GM18870 (cell line): ENCODE data around the gene SDK2.
"Not testable (repeated sequence)": the region's sequence is repeated elsewhere in the genome, so short reads cannot be mapped to it uniquely, and the experiment has no call there.

Experiments used
- ATAC-seq: cut with Tn5 transposase; IDR thresholded peaks from one replicate; pipeline ENCODE4 v1.9.1; 2021; ENCODE audit warnings: moderate library complexity; ENCODE audit not compliant: unreplicated experiment

Gene SDK2

GRCh38 chr17:73379826-73380225, 264.4 kb downstream of the SDK2 start:
- ATAC-seq, result no peak

- ATAC-seq, result no peak
Observed at GRCh38 chr17:73378974-73379470, 265.2 kb downstream of the SDK2 start.

GRCh38 chr17:73376636-73377035, 267.6 kb downstream of the SDK2 start:
- ATAC-seq, result no peak

- no peak for ATAC-seq
Observed at GRCh38 chr17:73376152-73376551, 268.1 kb downstream of the SDK2 start.

- no peak for ATAC-seq
Observed at GRCh38 chr17:73371836-73372235, 272.4 kb downstream of the SDK2 start.

GRCh38 chr17:73371285-73371684, 273.0 kb downstream of the SDK2 start:
- no peak for ATAC-seq

- ATAC-seq, result not testable (repeated sequence)
Observed at GRCh38 chr17:73369817-73370490, 274.3 kb downstream of the SDK2 start.

GRCh38 chr17:73369111-73369521, 275.1 kb downstream of the SDK2 start:
- no peak for ATAC-seq

GRCh38 chr17:73368085-73368631, 276.1 kb downstream of the SDK2 start:
- no peak for ATAC-seq

GRCh38 chr17:73365906-73366623, 278.2 kb downstream of the SDK2 start:
- ATAC-seq, result no peak

- no peak for ATAC-seq
Observed at GRCh38 chr17:73365301-73365874, 278.9 kb downstream of the SDK2 start.

- no peak for ATAC-seq
Observed at GRCh38 chr17:73364155-73364522, 280.1 kb downstream of the SDK2 start.

- no peak for ATAC-seq
Observed at GRCh38 chr17:73363442-73364154, 280.6 kb downstream of the SDK2 start.

GRCh38 chr17:73362697-73363096, 281.5 kb downstream of the SDK2 start:
- ATAC-seq, result no peak

GRCh38 chr17:73360961-73361761, 283.1 kb downstream of the SDK2 start:
- no peak for ATAC-seq

- no peak for ATAC-seq
Observed at GRCh38 chr17:73359987-73360410, 284.2 kb downstream of the SDK2 start.

- ATAC-seq, result no peak
Observed at GRCh38 chr17:73359352-73359751, 284.9 kb downstream of the SDK2 start.

- no peak for ATAC-seq
Observed at GRCh38 chr17:73358668-73359067, 285.6 kb downstream of the SDK2 start.

- no peak for ATAC-seq
Observed at GRCh38 chr17:73357981-73358380, 286.3 kb downstream of the SDK2 start.

GRCh38 chr17:73357318-73357717, 286.9 kb downstream of the SDK2 start:
- ATAC-seq, result no peak
